Gastroesophageal sphincter (tissue), 4 donors: ENCODE measurements around the gene CSF1. TPM values are rescaled to one million over a fixed set of nuclear protein-coding genes. Genes with fewer than 3 reads are reported as not detected.
"Not testable (repeated sequence)": the region's sequence is repeated elsewhere in the genome, so short reads cannot be mapped to it uniquely, and the experiment has no call there.

ENCODE experiments used
- ATAC-seq: fragments of 150-250 bp; one replicate; pipeline ENCODE4 v1.9.1; 2016; ENCODE audit warnings: mild to moderate bottlenecking, moderate library complexity
- H3K27ac ChIP-seq, 4 donors: fragments of 200-600 bp; sonication (generic) in 3 of 4; 1 replicate in 3 of 4; 2 replicates in 1 of 4; pipeline ENCODE4 v1.5.1; 2016 to 2019
- H3K27me3 ChIP-seq: fragments of 200-600 bp; sonication (generic); one replicate; pipeline ENCODE4 v1.5.1; 2019
- H3K36me3 ChIP-seq, 2 donors: fragments of 200-600 bp; sonication (generic); one replicate each; pipeline ENCODE4 v1.5.1; 2019; ENCODE audit warnings: control low read depth in 1 of 2
- H3K4me1 ChIP-seq, 3 donors: fragments of 200-600 bp; sonication (generic); 1 replicate in 2 of 3; 2 replicates in 1 of 3; pipeline ENCODE4 v1.5.1; 2016 to 2019; ENCODE audit warnings: control low read depth in 2 of 3
- H3K4me3 ChIP-seq, 2 donors: fragments of 200-600 bp; sonication (generic); one replicate each; pipeline ENCODE4 v1.5.1; 2019; ENCODE audit warnings: mild to moderate bottlenecking in 1 of 2, moderate library complexity in 1 of 2
- H3K9me3 ChIP-seq, 3 donors: fragments of 200-600 bp; sonication (generic); one replicate each; pipeline ENCODE4 v1.5.1; 2017 to 2019; ENCODE audit warnings: control low read depth in 2 of 3
- CTCF ChIP-seq, 4 experiments: fragments of 200-600 bp in 2 of 4; fragments of 450-650 bp in 2 of 4; sonication (generic) in 1 of 4; IDR thresholded peaks; one replicate each; pipeline ENCODE4 v1.5.1; 2017 to 2019; ENCODE audit warnings: antibody characterized with exemption in 4 of 4, mild to moderate bottlenecking in 2 of 4, moderate library complexity in 2 of 4
- EP300 ChIP-seq: sonication (generic); formaldehyde crosslinking; IDR thresholded peaks from one replicate; pipeline ENCODE4 v1.6.1; 2017; ENCODE audit warnings: antibody characterized with exemption, mild to moderate bottlenecking
- POLR2A ChIP-seq, 2 donors: fragments of 450-650 bp; IDR thresholded peaks; one replicate each; pipeline ENCODE4 v1.6.1; 2017; ENCODE audit warnings: antibody characterized with exemption in 2 of 2, mild to moderate bottlenecking in 2 of 2, moderate library complexity in 1 of 2
- POLR2AphosphoS5 ChIP-seq: sonication (generic); formaldehyde crosslinking; IDR thresholded peaks from one replicate; pipeline ENCODE4 v1.6.1; 2017; ENCODE audit warnings: antibody characterized with exemption
- WGBS, 2 donors: methylation state at CpG; one replicate each; pipeline ENCODE4 v1.1.5; 2018; ENCODE audit warnings: low coverage in 1 of 2; 5-methylcytosine and 5-hydroxymethylcytosine counted together
- total RNA-seq, 4 donors: library from RNA; depleted of rRNA; stranded (reverse); fragments of >200 nt; gene quantifications; one replicate each; pipeline ENCODE4 v1.1.0, GENCODE V29; 2016

CSF1 gene
- total RNA-seq, 4 donors from 2014 or later, result 29.6 to 50.8 (median 45.9) TPM

GRCh38 chr1:109917051-109917767 lies 6.6 kb downstream of the CSF1 start:
- H3K4me1 ChIP-seq, result peaks cover 0 to 71% (median 12%) of the 10 kb centered on the region in 3 donors
- no peak for TF ChIP-seq POLR2AphosphoS5
- TF ChIP-seq CTCF (IDR thresholded peaks at IDR 0.05), result no peak
- no peak for TF ChIP-seq EP300
- TF ChIP-seq POLR2A (IDR thresholded peaks at IDR 0.05), result no peak
- H3K9me3 ChIP-seq, result no peaks in the 10 kb centered on the region
- H3K4me3 ChIP-seq, result no peak overlapping the region
- peaks cover 0 to 80% of the 10 kb centered on the region in 2 donors for H3K36me3 ChIP-seq
- H3K27me3 ChIP-seq, result no peaks in the 10 kb centered on the region
- WGBS, 2 donors, result 100% methylated on average over 1 to 3 of the region's 9 CpGs
- no peak overlapping the region for H3K27ac ChIP-seq
- no peak for ATAC-seq

DNA sequence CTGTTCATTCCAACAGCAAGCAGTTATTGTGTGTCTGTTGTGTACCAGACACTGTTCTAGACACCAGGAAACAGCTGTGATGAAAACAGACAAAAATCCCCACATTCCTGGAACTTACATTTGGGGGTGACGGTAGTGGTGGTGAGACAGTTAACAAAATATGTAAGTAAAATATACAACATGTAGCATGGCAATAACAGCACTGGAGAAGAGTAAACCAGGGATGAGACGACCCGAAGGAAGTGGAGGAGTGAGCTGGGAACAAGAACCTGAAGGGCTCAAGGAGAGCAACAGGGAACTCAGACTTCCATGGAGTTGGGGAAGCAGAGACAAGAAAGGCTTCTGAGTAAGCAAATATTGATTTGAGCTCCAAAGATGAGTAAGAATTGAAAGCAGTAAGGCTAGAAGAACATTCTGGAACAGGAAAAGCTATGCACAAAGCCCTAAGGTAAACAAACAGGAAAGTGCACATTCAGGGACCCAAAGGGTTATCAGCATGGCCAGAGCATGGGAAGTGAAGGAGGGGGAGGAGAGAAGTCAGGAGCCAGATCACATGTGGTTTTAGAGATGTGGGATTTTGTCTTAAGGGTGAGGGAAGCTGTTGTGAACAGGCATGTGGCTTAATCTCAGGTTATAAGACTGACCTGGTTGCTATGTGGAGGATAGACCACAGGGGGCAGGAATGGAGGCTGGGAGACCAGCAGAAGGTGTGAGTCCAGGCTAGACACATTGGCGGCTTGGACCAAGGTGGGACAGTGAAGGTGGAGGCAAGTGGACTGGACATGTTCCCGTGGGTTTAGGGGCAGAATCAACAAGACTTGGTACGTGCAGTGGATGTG lies 7.3 kb downstream of the CSF1 start:
- Histone ChIP-seq H3K4me3 (no peak overlapping the region), H3K36me3 (peaks cover 0 to 88% of the 10 kb centered on the region in 2 donors), H3K27me3 (no peaks in the 10 kb centered on the region), H3K27ac (no peak overlapping the region), H3K4me1 (peaks cover 0 to 65% (median 12%) of the 10 kb centered on the region in 3 donors), H3K9me3 (no peaks in the 10 kb centered on the region)
- ATAC-seq, result no peak
- TF ChIP-seq POLR2A (IDR thresholded peaks at IDR 0.05) (no peak), CTCF (IDR thresholded peaks at IDR 0.05) (no peak), EP300 (no peak), POLR2AphosphoS5 (no peak)
- WGBS, 2 donors, result 68 to 71% methylated on average over 6 of the region's 6 CpGs

GRCh38 chr1:109918671-109919070 lies 8.0 kb downstream of the CSF1 start:
- no peak for TF ChIP-seq POLR2A (IDR thresholded peaks at IDR 0.05)
- H3K9me3 ChIP-seq, result no peaks in the 10 kb centered on the region
- peaks cover 0 to 95% of the 10 kb centered on the region in 2 donors for H3K36me3 ChIP-seq
- no peak for ATAC-seq
- H3K4me3 ChIP-seq, result no peak overlapping the region
- H3K27me3 ChIP-seq, result no peaks in the 10 kb centered on the region
- 88 to 100% methylated on average over 3 to 7 of the region's 7 CpGs for WGBS, 2 donors
- peaks cover 0 to 65% (median 8%) of the 10 kb centered on the region in 3 donors for H3K4me1 ChIP-seq
- peak overlapping the region in 1 of 4 donors; percentile 0 for H3K27ac ChIP-seq

DNA sequence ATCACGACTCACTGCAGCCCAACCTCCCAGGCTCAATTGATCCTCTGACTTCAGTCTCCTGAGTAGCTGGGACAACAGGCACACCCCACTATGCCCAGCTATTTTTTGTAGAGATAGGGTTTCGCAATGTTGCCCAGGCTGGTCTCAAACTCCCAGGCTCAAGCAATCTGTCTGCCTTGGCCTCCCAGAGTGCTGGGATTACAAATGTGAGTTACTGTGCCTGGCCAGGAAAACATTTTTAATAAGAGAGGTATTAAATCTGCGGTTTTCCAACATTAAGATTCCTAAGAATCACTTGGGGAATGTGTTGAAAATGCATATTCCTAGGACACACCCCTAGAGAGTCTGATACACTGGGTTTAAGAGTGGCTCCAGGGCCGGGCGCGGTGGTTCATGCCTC lies 8.7 kb downstream of the CSF1 start:
- Histone ChIP-seq H3K27ac (peak overlapping the region in 1 of 4 donors; percentile 0), H3K9me3 (no peaks in the 10 kb centered on the region), H3K36me3 (peaks cover 0 to 98% of the 10 kb centered on the region in 2 donors), H3K27me3 (no peaks in the 10 kb centered on the region), H3K4me1 (peaks cover 0 to 60% (median 3%) of the 10 kb centered on the region in 3 donors), H3K4me3 (no peak overlapping the region)
- ATAC-seq, result no peak
- TF ChIP-seq CTCF (IDR thresholded peaks at IDR 0.05) (no peak), EP300 (no peak)
- 96 to 100% methylated on average over 2 to 5 of the region's 6 CpGs for WGBS, 2 donors

- H3K9me3 ChIP-seq, ATAC-seq, H3K27me3 ChIP-seq, H3K4me3 ChIP-seq: not testable (repeated sequence)
- Histone ChIP-seq H3K27ac (peak overlapping the region in 1 of 4 donors; percentile 15), H3K36me3 (peaks cover 0 to 100% of the 10 kb centered on the region in 2 donors), H3K4me1 (peaks cover 0 to 57% (median 0%) of the 10 kb centered on the region in 3 donors)
- WGBS, 2 donors, result 88 to 90% methylated on average over 7 to 8 of the region's 10 CpGs
Observed at GRCh38 chr1:109920391-109920790, 9.7 kb downstream of the CSF1 start.
